GM19438 (cell line): ENCODE measurements around the gene TAF5L.
A peak's percentile ranks its signal among the peaks of the same experiment; 100 is the strongest.

Experiments used
- ATAC-seq: cut with Tn5 transposase; IDR thresholded peaks from one replicate; pipeline ENCODE4 v1.9.1; 2021; ENCODE audit warnings: low read depth; ENCODE audit not compliant: unreplicated experiment

Gene TAF5L

GRCh38 chr1:229625915-229626831 is at the start of gene TAF5L, which contains the start of gene URB2:
TAF5L (minus strand) TSS chr1:229626122; CDS start chr1:229614482, 11,640 bp downstream.
URB2 (plus strand) TSS chr1:229626247; CDS start chr1:229627634, 1,387 bp downstream.
- peak; percentile 77 for ATAC-seq

- no peak for ATAC-seq
These were observed 49.5 kb upstream of the TAF5L start for GRCh38 chr1:229675396-229675795.

GRCh38 chr1:229674042-229674441 is 48.1 kb upstream of the TAF5L start:
- ATAC-seq: no peak

GRCh38 chr1:229672246-229672645 is 46.3 kb upstream of the TAF5L start:
- no peak for ATAC-seq

GRCh38 chr1:229671310-229671709 is 45.4 kb upstream of the TAF5L start:
- ATAC-seq: no peak

- ATAC-seq: no peak
These were observed 43.4 kb upstream of the TAF5L start for GRCh38 chr1:229669333-229669732.

GRCh38 chr1:229666585-229666984 is 40.7 kb upstream of the TAF5L start:
- ATAC-seq: no peak

- ATAC-seq: no peak
These were observed 40.1 kb upstream of the TAF5L start for GRCh38 chr1:229665912-229666558.

- no peak for ATAC-seq
These were observed 38.3 kb upstream of the TAF5L start for GRCh38 chr1:229664133-229664689.

GRCh38 chr1:229661897-229662296 is 36.0 kb upstream of the TAF5L start:
- no peak for ATAC-seq

GRCh38 chr1:229661022-229661877 is 35.3 kb upstream of the TAF5L start:
- peak; percentile 63 for ATAC-seq

- no peak for ATAC-seq
These were observed 32.3 kb upstream of the TAF5L start for GRCh38 chr1:229657993-229658755.

GRCh38 chr1:229655781-229656180 is 29.9 kb upstream of the TAF5L start:
- ATAC-seq: no peak

GRCh38 chr1:229653420-229653819 is 27.5 kb upstream of the TAF5L start:
- ATAC-seq: no peak

GRCh38 chr1:229651546-229651945 is 25.6 kb upstream of the TAF5L start:
- ATAC-seq: no peak

GRCh38 chr1:229650045-229650444 is 24.1 kb upstream of the TAF5L start:
- no peak for ATAC-seq

GRCh38 chr1:229648406-229648805 is 22.5 kb upstream of the TAF5L start:
- no peak for ATAC-seq

- no peak for ATAC-seq
These were observed 19.5 kb upstream of the TAF5L start for GRCh38 chr1:229645324-229645993.
